HepG2 (cell line): Measurements from ENCODE around the gene DNAJC21. TPM values are rescaled to one million over a fixed set of nuclear protein-coding genes. Genes with fewer than 3 reads are reported as not detected.

ENCODE experiments used
- AGO2 ChIP-seq: fragments of 200-400 bp; formaldehyde crosslinking; optimal IDR thresholded peaks from 2 replicates; pipeline ENCODE3; 2017; ENCODE audit warnings: mild to moderate bottlenecking, low read depth, low read length, moderate library complexity
- CAMTA2 ChIP-seq: sonication (generic); formaldehyde crosslinking; IDR thresholded peaks from 2 replicates; pipeline ENCODE4 v1.4.0; 2020; ENCODE audit warnings: mild to moderate bottlenecking, missing genetic modification reagents, borderline replicate concordance
- CENPX ChIP-seq: sonication (generic); formaldehyde crosslinking; IDR thresholded peaks from 2 replicates; pipeline ENCODE4 v1.9.0; 2021; ENCODE audit warnings: mild to moderate bottlenecking, missing genetic modification reagents, moderate library complexity
- EEA1 ChIP-seq: sonication (generic); formaldehyde crosslinking; IDR thresholded peaks from 2 replicates; pipeline ENCODE4 v1.5.1; 2020; ENCODE audit warnings: mild to moderate bottlenecking, missing genetic modification reagents, borderline replicate concordance
- ERF ChIP-seq: IDR thresholded peaks from 2 replicates; pipeline ENCODE4 v1.6.1; 2018; ENCODE audit warnings: missing biosample characterization, missing genetic modification reagents
- FOXJ3 ChIP-seq: sonication (generic); formaldehyde crosslinking; IDR thresholded peaks from 2 replicates; pipeline ENCODE4 v1.4.0; 2020; ENCODE audit warnings: missing genetic modification reagents, mild to moderate bottlenecking, borderline replicate concordance
- HNF1B ChIP-seq: sonication (generic); formaldehyde crosslinking; IDR thresholded peaks from 2 replicates; pipeline ENCODE4 v1.5.1; 2020; ENCODE audit warnings: mild to moderate bottlenecking, moderate library complexity, missing genetic modification reagents
- JUND ChIP-seq: sonication (generic); formaldehyde crosslinking; IDR thresholded peaks from 2 replicates; pipeline ENCODE4 v1.8.0; 2022; ENCODE audit warnings: mild to moderate bottlenecking, missing genetic modification reagents
- KAT2B ChIP-seq: fragments of 150-350 bp; IDR thresholded peaks from 2 replicates; pipeline ENCODE4 v1.6.1; 2014; ENCODE audit warnings: low read depth, low read length, borderline replicate concordance
- MXD3 ChIP-seq: IDR thresholded peaks from 2 replicates; pipeline ENCODE4 v1.6.1; 2016; ENCODE audit warnings: mild to moderate bottlenecking, missing biosample characterization, missing genetic modification reagents
- MXD4 ChIP-seq: IDR thresholded peaks from 2 replicates; pipeline ENCODE4 v1.6.1; 2016; ENCODE audit warnings: mild to moderate bottlenecking, missing biosample characterization, missing genetic modification reagents
- NR2F6 ChIP-seq, 2 experiments: IDR thresholded peaks; 2 replicates each; pipeline ENCODE4 v1.6.1; 2016; ENCODE audit warnings: antibody characterized with exemption in 1 of 2, mild to moderate bottlenecking in 1 of 2
- RBM39 ChIP-seq: fragments of 200-400 bp; formaldehyde crosslinking; IDR thresholded peaks from one replicate; pipeline ENCODE4 v1.6.1; 2018; ENCODE audit warnings: antibody characterized with exemption, mild to moderate bottlenecking, low read depth, low read length; ENCODE audit not compliant: poor library complexity, severe bottlenecking
- RFX3 ChIP-seq: IDR thresholded peaks from 2 replicates; pipeline ENCODE4 v1.6.1; 2016; ENCODE audit warnings: missing biosample characterization, missing genetic modification reagents
- SOX6 ChIP-seq, 2 experiments: fragments of 450-650 bp in 1 of 2; sonication (generic) in 1 of 2; formaldehyde crosslinking in 1 of 2; IDR thresholded peaks; 2 replicates each; pipeline versions ENCODE4 v1.4.0 to v1.6.1; 2017 to 2020; ENCODE audit warnings: antibody characterized with exemption in 1 of 2, mild to moderate bottlenecking in 1 of 2, missing genetic modification reagents in 1 of 2
- SP140L ChIP-seq: sonication (generic); formaldehyde crosslinking; IDR thresholded peaks from 2 replicates; pipeline ENCODE4 v1.4.0; 2020; ENCODE audit warnings: missing genetic modification reagents, borderline replicate concordance
- TCF7 ChIP-seq: sonication (generic); IDR thresholded peaks from 2 replicates; pipeline ENCODE4 v1.6.1; 2016; ENCODE audit warnings: antibody characterized with exemption, low read depth
- TEAD2 ChIP-seq: sonication (generic); formaldehyde crosslinking; IDR thresholded peaks from 2 replicates; pipeline ENCODE4 v1.9.0; 2021; ENCODE audit warnings: missing genetic modification reagents
- USF2 ChIP-seq, 2 experiments: sonication (generic) in 1 of 2; formaldehyde crosslinking in 1 of 2; IDR thresholded peaks; 2 replicates each; pipeline versions ENCODE4 v1.5.1 to v1.6.1; 2011 to 2020; ENCODE audit warnings: borderline replicate concordance in 1 of 2, low read depth in 1 of 2, low read length in 1 of 2, mild to moderate bottlenecking in 1 of 2, missing genetic modification reagents in 1 of 2, moderate library complexity in 1 of 2
- YY1 ChIP-seq: IDR thresholded peaks from 2 replicates; pipeline ENCODE4 v1.6.1; 2011; ENCODE audit warnings: low read length, low read depth, moderate library complexity, mild to moderate bottlenecking; ENCODE audit not compliant: insufficient read depth, insufficient replicate concordance
- ZIK1 ChIP-seq: sonication (generic); formaldehyde crosslinking; IDR thresholded peaks from 2 replicates; pipeline ENCODE4 v1.5.0; 2020; ENCODE audit warnings: mild to moderate bottlenecking, low read depth, missing genetic modification reagents, borderline replicate concordance
- ZNF224 ChIP-seq: sonication (generic); formaldehyde crosslinking; IDR thresholded peaks from 2 replicates; pipeline ENCODE4 v1.5.0; 2020; ENCODE audit warnings: mild to moderate bottlenecking, missing genetic modification reagents
- ZNF264 ChIP-seq: sonication (generic); formaldehyde crosslinking; IDR thresholded peaks from 2 replicates; pipeline ENCODE4 v1.4.0; 2020; ENCODE audit warnings: missing genetic modification reagents
- ZNF331 ChIP-seq: sonication (generic); formaldehyde crosslinking; IDR thresholded peaks from 2 replicates; pipeline ENCODE4 v1.4.0; 2020; ENCODE audit warnings: missing genetic modification reagents
- ZNF350 ChIP-seq: sonication (generic); formaldehyde crosslinking; IDR thresholded peaks from 2 replicates; pipeline ENCODE4 v1.4.0; 2020; ENCODE audit warnings: mild to moderate bottlenecking, low read depth, missing genetic modification reagents, borderline replicate concordance
- ZNF776 ChIP-seq: sonication (generic); formaldehyde crosslinking; IDR thresholded peaks from 2 replicates; pipeline ENCODE4 v1.4.0; 2020; ENCODE audit warnings: mild to moderate bottlenecking, missing genetic modification reagents
- polyA plus RNA-seq, 8 experiments: library from polyadenylated mRNA; depleted of rRNA in 3 of 8; stranded (reverse) in 7 of 8; unstranded in 1 of 8; fragments of >200 nt; fragmentation: Illumina TruSeq in 4 of 8; extraction: Trizol in 4 of 8; gene quantifications; 2 replicates each; pipeline versions ENCODE4 v1.2.1 to v1.2.3, GENCODE V29; 2011 to 2016; ENCODE audit warnings: low read depth in 4 of 8, missing spikeins in 1 of 8, mixed read lengths in 1 of 8; ENCODE audit not compliant: insufficient read depth in 1 of 8
- total RNA-seq, 5 experiments: library from RNA; depleted of rRNA; stranded (reverse); fragments of >200 nt; fragmentation: Illumina TruSeq; extraction: Trizol; gene quantifications; 2 replicates each; pipeline ENCODE4 v1.2.3, GENCODE V29; 2016; ENCODE audit warnings: low read depth in 1 of 5

Gene DNAJC21
- total and polyA plus RNA-seq, 2 of the 13 experiments (the other 11 are each of a cell fraction or from before 2014, with no cell fraction given), result 10.9 to 41.6 TPM

GRCh38 chr5:34929720-34930461 lies 532 bp downstream of the DNAJC21 start (continued):
- TF ChIP-seq JUND (CRISPR knock-in tag) (no peak), FOXJ3 (CRISPR knock-in tag) (0 out of 2 replicates have a peak, but pooled peaks have one; percentile 20), ZNF224 (no peak), MXD4 (CRISPR knock-in tag) (no peak), ERF (CRISPR knock-in tag) (no peak), TCF7 (no peak), KAT2B (no peak), ZNF264 (no peak), CENPX (CRISPR knock-in tag) (no peak), MXD3 (CRISPR knock-in tag) (no peak; the same call in 1 of the 2 replicates), ZNF350 (CRISPR knock-in tag) (peak; percentile 67; the same call in 1 of the 2 replicates), EEA1 (CRISPR knock-in tag) (peak; percentile 90; the same call in 1 of the 2 replicates), ZNF331 (peak; percentile 15; the same call in 1 of the 2 replicates), ZNF776 (CRISPR knock-in tag) (0 out of 2 replicates have a peak, but pooled peaks have one; percentile 18), YY1 (peak; percentile 28), AGO2 (no peak), NR2F6 (IDR thresholded peaks at IDR 0.05) (no peak), NR2F6 (CRISPR knock-in tag; IDR thresholded peaks at IDR 0.05) (no peak), HNF1B (CRISPR knock-in tag) (no peak), TEAD2 (CRISPR knock-in tag) (no peak), SP140L (CRISPR knock-in tag) (no peak), CAMTA2 (no peak), RBM39 (peak; percentile 67), ZIK1 (CRISPR knock-in tag) (no peak), SOX6 (IDR thresholded peaks at IDR 0.05) (no peak), SOX6 (CRISPR knock-in tag; IDR thresholded peaks at IDR 0.05) (no peak), RFX3 (CRISPR knock-in tag) (no peak), USF2 (IDR thresholded peaks at IDR 0.05; ENCODE audit: low read depth, low read length) (no peak), USF2 (CRISPR knock-in tag; IDR thresholded peaks at IDR 0.05; ENCODE audit: borderline replicate concordance) (no peak)
